Astrocyte (in vitro differentiated cells and primary cell): Measurements from ENCODE around the gene THBS4. TPM values are rescaled to one million over a fixed set of nuclear protein-coding genes. Genes with fewer than 3 reads are reported as not detected.

Experiments
- DNase-seq: peaks from one replicate; pipeline ENCODE4 v3.0.0-alpha.2; 2010; ENCODE audit warnings: low read depth
- FAIRE-seq: peaks from 2 replicates; lab custom pipeline; 2011; peaks lifted over from hg19 to GRCh38; lab: Jason Lieb, UNC
- H2AFZ ChIP-seq: 2 replicates; pipeline ENCODE4 v1.6.0; 2012; ENCODE audit warnings: low read depth, low read length, inconsistent platforms
- H3K27ac ChIP-seq: 2 replicates; pipeline ENCODE4 v1.5.1; 2011; ENCODE audit warnings: low read depth, low read length, inconsistent platforms
- H3K27me3 ChIP-seq: 2 replicates; pipeline ENCODE4 v1.6.0; 2011; ENCODE audit warnings: low read length, inconsistent platforms; ENCODE audit not compliant: insufficient read depth
- H3K36me3 ChIP-seq: 2 replicates; pipeline ENCODE4 v1.5.1; 2011; ENCODE audit warnings: low read length, inconsistent platforms; ENCODE audit not compliant: insufficient read depth
- H3K4me1 ChIP-seq: 2 replicates; pipeline ENCODE4 v1.5.1; 2011; ENCODE audit warnings: low read length, inconsistent platforms; ENCODE audit not compliant: insufficient read depth
- H3K4me2 ChIP-seq: 2 replicates; pipeline ENCODE4 v1.6.0; 2012; ENCODE audit warnings: low read length, inconsistent platforms
- H3K4me3 ChIP-seq: 2 replicates; pipeline ENCODE4 v1.5.1; 2011; ENCODE audit warnings: low read depth, mild to moderate bottlenecking, low read length, inconsistent platforms; ENCODE audit not compliant: insufficient read depth
- H3K79me2 ChIP-seq: 2 replicates; pipeline ENCODE4 v1.6.0; 2012; ENCODE audit warnings: mild to moderate bottlenecking, low read length, inconsistent platforms; ENCODE audit not compliant: insufficient read depth
- H3K9ac ChIP-seq: 2 replicates; pipeline ENCODE4 v1.6.0; 2012; ENCODE audit warnings: mild to moderate bottlenecking, low read length, inconsistent platforms
- H3K9me3 ChIP-seq: 2 replicates; pipeline ENCODE4 v1.5.1; 2012; ENCODE audit warnings: low read depth, mild to moderate bottlenecking, low read length, inconsistent platforms; ENCODE audit not compliant: insufficient read depth
- H4K20me1 ChIP-seq: 2 replicates; pipeline ENCODE4 v1.6.0; 2012; ENCODE audit warnings: low read length, inconsistent platforms; ENCODE audit not compliant: insufficient read depth
- H3K27ac Mint-ChIP-seq: one replicate; pipeline ENCODE4 v1.8.0; 2021; ENCODE audit warnings: mild to moderate bottlenecking, mixed read lengths; ENCODE audit not compliant: unreplicated experiment
- H3K27me3 Mint-ChIP-seq: one replicate; pipeline ENCODE4 v1.8.0; 2021; ENCODE audit warnings: low read depth, mixed read lengths; ENCODE audit not compliant: unreplicated experiment
- H3K36me3 Mint-ChIP-seq: one replicate; pipeline ENCODE4 v1.8.0; 2021; ENCODE audit warnings: low read depth, mixed read lengths; ENCODE audit not compliant: unreplicated experiment
- H3K4me1 Mint-ChIP-seq: one replicate; pipeline ENCODE4 v1.8.0; 2021; ENCODE audit warnings: low read depth, mixed read lengths; ENCODE audit not compliant: unreplicated experiment
- H3K4me3 Mint-ChIP-seq: one replicate; pipeline ENCODE4 v1.8.0; 2021; ENCODE audit warnings: mild to moderate bottlenecking, moderate library complexity, mixed read lengths; ENCODE audit not compliant: unreplicated experiment
- H3K9me3 Mint-ChIP-seq: one replicate; pipeline ENCODE4 v1.8.0; 2021; ENCODE audit warnings: mild to moderate bottlenecking, mixed read lengths; ENCODE audit not compliant: unreplicated experiment
- EZH2 ChIP-seq: IDR thresholded peaks from 2 replicates; pipeline ENCODE4 v1.6.1; 2012; ENCODE audit warnings: mild to moderate bottlenecking, low read length, inconsistent platforms; ENCODE audit not compliant: insufficient read depth
- total RNA-seq: library from RNA; stranded (reverse); gene quantifications from 2 replicates; pipeline ENCODE4 v1.2.1, GENCODE V29; 2021
- TF ChIP-seq, protein P1 (sequence below): IDR thresholded peaks from 2 replicates; pipeline ENCODE4 v1.5.1; 2011; ENCODE audit warnings: low read depth, mild to moderate bottlenecking, inconsistent platforms, low read length, moderate library complexity; ENCODE audit not compliant: insufficient read depth

THBS4 gene
- total RNA-seq, 1 donor from 2014 or later: 1.1 TPM

DNA sequence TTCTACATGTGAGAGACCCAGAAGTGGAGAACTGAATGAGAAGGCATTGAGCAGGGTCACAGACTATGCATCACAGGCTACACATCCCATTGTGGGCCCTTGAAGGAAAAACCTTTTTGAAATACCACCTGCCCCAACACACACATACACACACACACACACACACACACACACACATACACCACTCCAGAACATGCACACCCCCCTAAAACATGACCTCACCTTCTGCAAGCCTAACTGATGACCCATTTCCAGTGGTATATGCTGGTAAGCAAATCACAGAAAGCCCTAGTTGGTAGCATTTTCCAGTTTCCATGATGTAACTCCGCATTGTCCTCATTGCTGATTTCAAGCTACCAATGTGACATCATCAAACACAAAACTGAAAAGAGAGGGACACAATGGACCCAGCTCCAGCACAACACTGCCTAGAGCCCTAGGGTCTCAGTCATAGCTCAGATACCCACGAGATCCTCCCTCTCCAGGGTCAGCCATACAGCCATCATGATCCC lies 36.4 kb downstream of the THBS4 start:
- Histone ChIP-seq H3K9ac (no peak overlapping the region), H3K36me3 (no peaks in the 10 kb centered on the region), H3K4me1 (peaks cover 8% of the 10 kb centered on the region), H3K9me3 (no peaks in the 10 kb centered on the region), H2AFZ (no peak overlapping the region), H3K4me2 (no peak overlapping the region), H3K27me3 (no peaks in the 10 kb centered on the region), H3K79me2 (no peaks in the 10 kb centered on the region), H4K20me1 (no peaks in the 10 kb centered on the region), H3K4me3 (no peak overlapping the region), H3K27ac (no peak overlapping the region)
- H3K27ac Mint-ChIP-seq: no peak overlapping the region
- DNase-seq (no peak), FAIRE-seq (no peak)
- peaks cover 1% of the 10 kb centered on the region for H3K4me1 Mint-ChIP-seq
- TF ChIP-seq, protein P1, sequence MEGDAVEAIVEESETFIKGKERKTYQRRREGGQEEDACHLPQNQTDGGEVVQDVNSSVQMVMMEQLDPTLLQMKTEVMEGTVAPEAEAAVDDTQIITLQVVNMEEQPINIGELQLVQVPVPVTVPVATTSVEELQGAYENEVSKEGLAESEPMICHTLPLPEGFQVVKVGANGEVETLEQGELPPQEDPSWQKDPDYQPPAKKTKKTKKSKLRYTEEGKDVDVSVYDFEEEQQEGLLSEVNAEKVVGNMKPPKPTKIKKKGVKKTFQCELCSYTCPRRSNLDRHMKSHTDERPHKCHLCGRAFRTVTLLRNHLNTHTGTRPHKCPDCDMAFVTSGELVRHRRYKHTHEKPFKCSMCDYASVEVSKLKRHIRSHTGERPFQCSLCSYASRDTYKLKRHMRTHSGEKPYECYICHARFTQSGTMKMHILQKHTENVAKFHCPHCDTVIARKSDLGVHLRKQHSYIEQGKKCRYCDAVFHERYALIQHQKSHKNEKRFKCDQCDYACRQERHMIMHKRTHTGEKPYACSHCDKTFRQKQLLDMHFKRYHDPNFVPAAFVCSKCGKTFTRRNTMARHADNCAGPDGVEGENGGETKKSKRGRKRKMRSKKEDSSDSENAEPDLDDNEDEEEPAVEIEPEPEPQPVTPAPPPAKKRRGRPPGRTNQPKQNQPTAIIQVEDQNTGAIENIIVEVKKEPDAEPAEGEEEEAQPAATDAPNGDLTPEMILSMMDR: no peak
- TF ChIP-seq EZH2: no peak
- H3K36me3 Mint-ChIP-seq: no peaks in the 10 kb centered on the region
- no peaks in the 10 kb centered on the region for H3K9me3 Mint-ChIP-seq
- H3K27me3 Mint-ChIP-seq: peaks cover 4% of the 10 kb centered on the region
- no peak overlapping the region for H3K4me3 Mint-ChIP-seq

DNA sequence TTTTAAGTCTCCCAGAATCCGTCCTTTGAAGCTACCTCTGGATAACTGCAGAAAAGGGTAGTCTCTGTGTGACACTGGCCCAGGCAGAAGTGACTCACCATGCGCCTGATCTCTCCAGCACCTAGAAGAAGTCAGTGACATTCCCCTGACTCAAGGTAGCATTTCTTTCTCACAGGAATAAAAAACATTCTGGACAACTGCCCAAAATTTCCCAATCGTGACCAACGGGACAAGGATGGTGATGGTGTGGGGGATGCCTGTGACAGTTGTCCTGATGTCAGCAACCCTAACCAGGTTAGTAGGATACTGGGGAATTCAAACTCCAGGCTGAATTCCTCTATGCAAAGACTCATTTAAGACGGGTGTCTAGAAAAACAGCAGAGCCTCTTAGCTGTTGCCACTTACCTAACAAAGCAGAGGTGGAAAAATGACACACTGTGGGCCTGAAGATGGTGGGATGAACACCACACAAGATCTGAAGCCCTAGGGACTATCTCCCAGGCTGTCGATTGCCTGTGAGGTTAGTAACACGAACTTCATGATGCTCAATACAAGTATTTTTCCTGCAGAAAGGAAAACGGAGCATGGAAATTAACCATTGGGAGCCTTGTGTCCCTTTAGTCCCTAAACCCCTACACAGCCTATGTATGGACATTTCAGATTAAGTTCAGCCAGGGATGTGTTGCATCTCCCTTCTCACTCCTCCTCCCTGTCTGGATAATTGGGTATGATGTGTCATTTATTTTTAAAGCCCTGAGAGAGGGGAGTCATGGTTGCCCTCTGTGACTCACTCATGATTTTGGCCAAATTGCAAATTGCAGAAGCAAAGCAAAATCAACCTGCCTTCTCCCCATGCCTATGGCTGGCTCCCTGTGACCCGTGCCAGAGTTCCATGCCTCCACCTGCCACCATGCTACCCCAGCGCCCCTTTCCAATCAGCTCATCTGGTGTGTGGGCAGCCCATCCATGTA lies 37.2 kb downstream of the THBS4 start:
- no peak overlapping the region for H2AFZ ChIP-seq
- no peak overlapping the region for H3K9ac ChIP-seq
- TF ChIP-seq, protein P1: no peak
- TF ChIP-seq EZH2: no peak
- Mint-ChIP-seq H3K9me3 (no peaks in the 10 kb centered on the region), H3K36me3 (no peaks in the 10 kb centered on the region), H3K27me3 (peaks cover 4% of the 10 kb centered on the region), H3K27ac (no peak overlapping the region), H3K4me3 (no peak overlapping the region), H3K4me1 (peaks cover 1% of the 10 kb centered on the region)
- no peaks in the 10 kb centered on the region for H3K9me3 ChIP-seq
- no peak for FAIRE-seq
- no peaks in the 10 kb centered on the region for H3K36me3 ChIP-seq
- H3K27me3 ChIP-seq: no peaks in the 10 kb centered on the region
- H3K79me2 ChIP-seq: no peaks in the 10 kb centered on the region
- peaks cover 8% of the 10 kb centered on the region for H3K4me1 ChIP-seq
- no peak overlapping the region for H3K27ac ChIP-seq
- H3K4me2 ChIP-seq: peak overlapping the region; percentile 8
- H4K20me1 ChIP-seq: no peaks in the 10 kb centered on the region
- no peak overlapping the region for H3K4me3 ChIP-seq
- peak; percentile 7 for DNase-seq
